ENCODE measurements around the gene ACOT11.
"Not testable (repeated sequence)": the region's sequence is repeated elsewhere in the genome, so short reads cannot be mapped to it uniquely, and the experiment has no call there.

Gene ACOT11

DNA sequence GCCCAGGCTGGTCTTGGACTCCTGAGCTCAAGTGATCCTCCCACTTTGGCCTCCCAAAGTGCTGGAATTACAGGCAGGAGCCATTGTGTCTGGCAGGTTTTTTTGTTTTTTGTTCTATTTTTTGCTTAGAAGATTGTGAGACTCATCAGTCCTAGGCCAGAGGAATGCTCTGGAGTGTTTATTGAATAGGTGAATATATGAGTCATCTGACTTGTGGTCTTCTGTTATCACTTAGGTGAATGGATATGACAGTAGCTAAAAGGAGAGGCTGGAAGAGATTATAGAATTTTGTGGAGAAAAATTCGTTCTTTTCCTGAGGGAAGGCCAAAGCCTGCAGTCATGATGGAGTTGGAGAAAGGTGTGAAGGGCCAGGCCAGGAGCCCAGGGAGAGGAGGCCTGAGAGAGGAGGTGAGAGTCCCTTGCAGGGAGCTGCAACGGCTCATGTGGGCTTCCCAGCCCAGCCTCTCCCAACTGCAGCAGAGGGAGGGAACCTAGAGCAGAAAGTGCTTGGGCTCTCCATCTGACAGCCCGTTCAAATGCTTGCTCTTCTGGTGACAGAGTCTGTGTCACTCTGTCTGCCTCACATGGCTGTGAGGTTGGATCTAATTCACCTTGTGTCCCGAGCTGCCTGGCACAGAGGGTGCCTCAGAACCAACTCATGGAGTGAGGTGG lies 31.6 kb upstream of the ACOT11 start:
- Mint-ChIP-seq H3K27ac (no peak overlapping the region), H3K4me1 (no peaks in the 10 kb centered on the region), H3K9me3 (no peaks in the 10 kb centered on the region), H3K27me3 (ENCODE audit: low read depth) (peaks cover 18% of the 10 kb centered on the region), H3K4me3 (no peak overlapping the region), H3K36me3 (ENCODE audit: low read depth) (no peaks in the 10 kb centered on the region)
- no peak for TF ChIP-seq CTCF (IDR thresholded peaks at IDR 0.05; ENCODE audit: unreplicated experiment in 3 of 3)

- H3K4me3 Mint-ChIP-seq, result no peak overlapping the region
- H3K36me3 Mint-ChIP-seq (ENCODE audit: low read depth), result no peaks in the 10 kb centered on the region
- peaks cover 18% of the 10 kb centered on the region for H3K27me3 Mint-ChIP-seq (ENCODE audit: low read depth)
- no peak overlapping the region for H3K27ac Mint-ChIP-seq
- H3K9me3 Mint-ChIP-seq, result no peaks in the 10 kb centered on the region
- no peak for TF ChIP-seq CTCF (IDR thresholded peaks at IDR 0.05; ENCODE audit: unreplicated experiment in 3 of 3)
- no peaks in the 10 kb centered on the region for H3K4me1 Mint-ChIP-seq
These were observed 30.5 kb upstream of the ACOT11 start for GRCh38 chr1:54517496-54517895.

DNA sequence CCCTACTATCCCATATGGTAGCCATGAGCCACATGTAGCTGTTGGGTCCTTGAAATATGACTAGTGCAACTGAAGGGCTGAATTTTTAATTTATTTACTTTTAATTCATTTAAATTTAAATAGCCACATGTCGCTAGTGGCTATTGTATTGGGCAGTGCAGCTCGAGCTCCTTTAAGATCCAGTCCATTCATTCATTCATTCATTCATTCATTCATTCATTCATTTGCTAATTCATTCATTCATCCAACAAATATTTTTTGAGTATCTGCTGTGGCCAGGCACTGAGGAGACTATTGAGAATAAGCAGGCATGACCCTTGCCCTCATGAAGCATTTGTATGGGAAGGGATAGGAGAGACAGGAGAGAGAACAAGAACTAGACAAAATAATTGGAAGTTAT lies 29.5 kb upstream of the ACOT11 start:
- no peaks in the 10 kb centered on the region for H3K9me3 Mint-ChIP-seq
- H3K4me1 Mint-ChIP-seq, result no peaks in the 10 kb centered on the region
- no peaks in the 10 kb centered on the region for H3K36me3 Mint-ChIP-seq (ENCODE audit: low read depth)
- no peak for TF ChIP-seq CTCF (IDR thresholded peaks at IDR 0.05; ENCODE audit: unreplicated experiment in 3 of 3)
- peaks cover 15% of the 10 kb centered on the region for H3K27me3 Mint-ChIP-seq (ENCODE audit: low read depth)
- no peak overlapping the region for H3K4me3 Mint-ChIP-seq
- no peak overlapping the region for H3K27ac Mint-ChIP-seq

DNA sequence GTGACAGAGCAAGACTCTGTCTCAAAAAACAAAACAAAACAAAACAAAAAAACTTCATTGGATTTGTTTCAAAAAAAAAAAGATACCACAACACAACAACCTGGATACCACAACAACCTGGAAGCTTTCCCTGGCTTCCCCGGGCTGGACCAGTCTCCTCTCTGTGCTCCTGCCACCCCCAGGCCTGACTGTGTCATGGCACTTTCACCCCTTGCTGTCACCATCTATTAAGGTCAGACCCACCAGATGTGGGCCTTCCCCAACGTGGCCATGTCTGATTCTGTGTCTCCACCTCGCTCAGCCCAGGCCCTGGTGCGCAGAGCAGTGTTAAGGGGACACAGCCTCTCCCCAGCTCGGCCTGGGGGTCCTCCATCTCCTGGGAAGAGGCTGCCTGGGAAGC lies 28.3 kb upstream of the ACOT11 start:
- Mint-ChIP-seq H3K4me1 (no peaks in the 10 kb centered on the region), H3K27me3 (ENCODE audit: low read depth) (peaks cover 15% of the 10 kb centered on the region), H3K4me3 (no peak overlapping the region), H3K36me3 (ENCODE audit: low read depth) (no peaks in the 10 kb centered on the region), H3K9me3 (no peaks in the 10 kb centered on the region), H3K27ac (peak overlapping the region in 1 of 3 experiments; percentile 90)
- no peak for TF ChIP-seq CTCF (IDR thresholded peaks at IDR 0.05; ENCODE audit: unreplicated experiment in 3 of 3)

DNA sequence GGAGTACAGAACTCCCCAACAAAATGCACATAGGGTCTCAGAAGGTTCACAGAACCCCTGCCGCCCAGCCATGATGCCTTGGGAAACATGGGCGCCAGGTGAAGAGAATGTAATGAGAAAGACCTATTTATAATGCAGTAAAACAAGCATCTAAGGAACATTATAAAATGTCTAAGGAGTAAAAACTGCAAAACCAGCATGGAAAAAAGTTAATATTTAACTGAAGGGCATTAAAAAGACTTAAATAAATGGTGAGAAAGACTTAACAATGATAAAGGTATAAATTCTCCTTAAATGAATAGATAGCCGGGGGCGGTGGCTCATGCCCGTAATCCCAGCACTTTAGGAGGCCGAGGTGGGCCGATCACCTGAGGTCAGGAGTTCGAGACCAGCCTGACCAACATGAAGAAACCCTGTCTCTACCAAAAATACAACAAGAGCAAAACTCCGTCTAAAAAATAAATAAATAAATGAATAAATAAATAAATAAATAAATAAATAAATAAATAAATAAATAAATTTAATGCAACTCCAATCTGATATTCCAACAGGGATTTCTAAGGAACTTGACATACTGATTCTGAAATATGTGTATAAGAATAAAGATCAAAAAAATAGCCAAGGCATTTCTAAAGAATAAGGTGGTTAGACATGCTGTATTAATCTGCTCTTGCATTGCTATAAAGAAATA lies 27.3 kb upstream of the ACOT11 start:
- peak overlapping the region; percentile 34 to 90 (median 73) for H3K27ac Mint-ChIP-seq
- no peaks in the 10 kb centered on the region for H3K9me3 Mint-ChIP-seq
- peak overlapping the region in 1 of 3 experiments; percentile 20 for H3K4me3 Mint-ChIP-seq
- TF ChIP-seq CTCF (IDR thresholded peaks at IDR 0.05; ENCODE audit: unreplicated experiment in 3 of 3), result no peak
- H3K4me1 Mint-ChIP-seq, result no peaks in the 10 kb centered on the region
- peaks cover 11% of the 10 kb centered on the region for H3K27me3 Mint-ChIP-seq (ENCODE audit: low read depth)
- H3K36me3 Mint-ChIP-seq (ENCODE audit: low read depth), result no peaks in the 10 kb centered on the region

- not testable (repeated sequence) for H3K9me3 Mint-ChIP-seq; H3K4me1 Mint-ChIP-seq; H3K36me3 Mint-ChIP-seq (ENCODE audit: low read depth)
These were observed 21.5 kb upstream of the ACOT11 start for GRCh38 chr1:54526565-54526964.

More at GRCh38 chr1:54526565-54526964, 21.5 kb upstream of the ACOT11 start:
- not testable (repeated sequence) for H3K27me3 Mint-ChIP-seq (ENCODE audit: low read depth); H3K27ac Mint-ChIP-seq; H3K4me3 Mint-ChIP-seq
